Transverse colon (tissue), 4 donors: ENCODE measurements around the gene ALK. TPM values are rescaled to one million over a fixed set of nuclear protein-coding genes. Genes with fewer than 3 reads are reported as not detected.

Experiments used
- DNase-seq: peaks from one replicate; pipeline ENCODE4 v3.0.0-alpha.2; 2019
- H3K27ac ChIP-seq, 4 donors: fragments of 200-600 bp; sonication (generic); 2 replicates each; pipeline ENCODE4 v1.5.1; 2016 to 2018; ENCODE audit warnings: inconsistent platforms in 4 of 4
- H3K27me3 ChIP-seq: fragments of 200-600 bp; sonication (generic); 2 replicates; pipeline ENCODE4 v1.5.1; 2017; ENCODE audit warnings: inconsistent platforms
- H3K36me3 ChIP-seq, 4 donors: fragments of 200-600 bp; sonication (generic); 2 replicates each; pipeline ENCODE4 v1.5.1; 2017 to 2019; ENCODE audit warnings: inconsistent platforms in 4 of 4
- H3K4me1 ChIP-seq, 4 donors: fragments of 200-600 bp; sonication (generic); 2 replicates each; pipeline ENCODE4 v1.5.1; 2017 to 2020; ENCODE audit warnings: inconsistent platforms in 4 of 4
- H3K4me3 ChIP-seq, 4 donors: fragments of 200-600 bp; sonication (generic); 1 replicate in 1 of 4; 2 replicates in 3 of 4; pipeline versions ENCODE4 v1.5.1 to v1.6.1; 2017 to 2019; ENCODE audit warnings: inconsistent platforms in 4 of 4
- H3K9me3 ChIP-seq, 2 donors: fragments of 200-600 bp; sonication (generic); 2 replicates each; pipeline ENCODE4 v1.5.1; 2017 to 2019; ENCODE audit warnings: inconsistent platforms in 2 of 2
- EP300 ChIP-seq: sonication (generic); formaldehyde crosslinking; IDR thresholded peaks from one replicate; pipeline ENCODE4 v1.6.1; 2017; ENCODE audit warnings: antibody characterized with exemption, low read depth
- POLR2A ChIP-seq: fragments of 450-650 bp; IDR thresholded peaks from one replicate; pipeline ENCODE4 v1.6.1; 2016; ENCODE audit warnings: antibody characterized with exemption, mild to moderate bottlenecking, moderate library complexity
- POLR2AphosphoS5 ChIP-seq, 3 donors: sonication (generic); formaldehyde crosslinking; IDR thresholded peaks; one replicate each; pipeline ENCODE4 v1.6.1; 2016; ENCODE audit warnings: antibody characterized with exemption in 3 of 3
- WGBS, 2 donors: methylation state at CpG; one replicate each; pipeline ENCODE4 v1.1.5; 2018; ENCODE audit warnings: low coverage in 1 of 2; 5-methylcytosine and 5-hydroxymethylcytosine counted together
- in situ Hi-C, 4 donors: fragments of 200-750 bp; cut with MboI; loops; one replicate each; pipeline versions ENCODE4 v1.15.0 to v1.15.1; 2017; ENCODE audit warnings: low sequenced_read_pairs in 3 of 4, low pct_ligation_motif_present in 1 of 4, low pct_unique_long_range_greater_than_20kb in 1 of 4
- intact Hi-C: fragments of 100-400 bp; cut with DNase I; formaldehyde crosslinking; loops from one replicate; pipeline ENCODE4 v1.15.1; 2023; ENCODE audit warnings: low total_unique reads
- total RNA-seq, 4 donors: library from RNA; depleted of rRNA; stranded (reverse); fragments of >200 nt; gene quantifications; one replicate each; pipeline ENCODE4 v1.1.0, GENCODE V29; 2016
- TF ChIP-seq, protein P1 (sequence below), 5 experiments: fragments of 200-600 bp in 3 of 5; fragments of 450-650 bp in 2 of 5; sonication (generic) in 3 of 5; IDR thresholded peaks; 1 replicate in 2 of 5; 2 replicates in 3 of 5; pipeline ENCODE4 v1.5.1; 2016 to 2017; ENCODE audit warnings: antibody characterized with exemption in 5 of 5, inconsistent platforms in 3 of 5, mild to moderate bottlenecking in 2 of 5, moderate library complexity in 1 of 5

Gene ALK
- total RNA-seq, 4 donors from 2014 or later, result 0.32 to 0.82 TPM; not detected in 2

DNA sequence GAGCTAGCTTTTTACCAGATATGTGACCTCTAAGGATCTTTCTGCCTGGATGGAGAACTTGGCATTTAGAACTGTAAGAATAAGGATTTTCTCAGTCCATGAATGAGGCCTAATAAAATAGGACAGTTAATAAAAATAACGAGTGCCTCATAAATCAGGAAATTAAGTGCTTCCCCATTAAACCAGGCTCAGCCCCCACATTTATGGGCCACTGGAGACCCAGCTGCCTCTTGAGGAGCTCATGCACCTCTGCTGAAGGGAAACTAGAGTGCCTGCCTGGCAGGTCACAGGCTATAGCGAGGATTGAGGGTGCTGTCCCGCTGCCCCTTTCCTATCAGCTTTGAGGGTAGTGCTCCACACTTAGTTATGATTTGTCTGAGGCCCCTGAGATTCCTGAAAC is 158.0 kb downstream of the ALK start:
- H3K9me3 ChIP-seq, result no peaks in the 10 kb centered on the region
- no peaks in the 10 kb centered on the region for H3K36me3 ChIP-seq
- TF ChIP-seq POLR2A (no peak), EP300 (no peak), POLR2AphosphoS5 (IDR thresholded peaks at IDR 0.05) (no peak)
- TF ChIP-seq, protein P1, sequence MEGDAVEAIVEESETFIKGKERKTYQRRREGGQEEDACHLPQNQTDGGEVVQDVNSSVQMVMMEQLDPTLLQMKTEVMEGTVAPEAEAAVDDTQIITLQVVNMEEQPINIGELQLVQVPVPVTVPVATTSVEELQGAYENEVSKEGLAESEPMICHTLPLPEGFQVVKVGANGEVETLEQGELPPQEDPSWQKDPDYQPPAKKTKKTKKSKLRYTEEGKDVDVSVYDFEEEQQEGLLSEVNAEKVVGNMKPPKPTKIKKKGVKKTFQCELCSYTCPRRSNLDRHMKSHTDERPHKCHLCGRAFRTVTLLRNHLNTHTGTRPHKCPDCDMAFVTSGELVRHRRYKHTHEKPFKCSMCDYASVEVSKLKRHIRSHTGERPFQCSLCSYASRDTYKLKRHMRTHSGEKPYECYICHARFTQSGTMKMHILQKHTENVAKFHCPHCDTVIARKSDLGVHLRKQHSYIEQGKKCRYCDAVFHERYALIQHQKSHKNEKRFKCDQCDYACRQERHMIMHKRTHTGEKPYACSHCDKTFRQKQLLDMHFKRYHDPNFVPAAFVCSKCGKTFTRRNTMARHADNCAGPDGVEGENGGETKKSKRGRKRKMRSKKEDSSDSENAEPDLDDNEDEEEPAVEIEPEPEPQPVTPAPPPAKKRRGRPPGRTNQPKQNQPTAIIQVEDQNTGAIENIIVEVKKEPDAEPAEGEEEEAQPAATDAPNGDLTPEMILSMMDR (IDR thresholded peaks at IDR 0.05), result no peak
- in situ Hi-C loops, result no loop called here
- WGBS, 2 donors, result 36 to 63% methylated on average over 1 to 3 of the region's 3 CpGs
- intact Hi-C loops, result no loop called here
- H3K27me3 ChIP-seq, result no peaks in the 10 kb centered on the region
- H3K4me1 ChIP-seq, result no peaks in the 10 kb centered on the region
- no peak overlapping the region for H3K27ac ChIP-seq
- H3K4me3 ChIP-seq, result no peak overlapping the region
- no peak for DNase-seq

DNA sequence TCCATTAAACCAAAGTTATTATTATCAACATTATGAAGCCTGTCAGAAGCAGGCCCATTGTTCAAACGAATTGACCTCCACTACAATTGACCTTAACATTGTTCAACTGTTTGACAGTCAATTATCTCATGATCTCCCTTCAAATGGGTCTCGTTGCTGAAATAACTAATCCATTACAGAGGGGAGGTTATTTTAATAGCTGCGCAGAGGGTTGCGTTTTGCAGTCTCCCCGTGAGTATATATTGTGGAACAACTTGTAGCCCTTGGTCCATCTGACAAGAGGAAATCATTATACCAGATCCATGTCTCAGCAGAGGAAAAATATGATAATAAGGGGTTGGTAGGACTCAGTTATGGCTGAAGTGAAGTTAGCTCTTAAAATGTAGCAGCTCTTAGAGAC is 159.1 kb downstream of the ALK start:
- no peaks in the 10 kb centered on the region for H3K4me1 ChIP-seq
- no peak for DNase-seq
- H3K27me3 ChIP-seq, result no peaks in the 10 kb centered on the region
- intact Hi-C loops, result no loop called here
- H3K36me3 ChIP-seq, result no peaks in the 10 kb centered on the region
- no peak overlapping the region for H3K4me3 ChIP-seq
- no peaks in the 10 kb centered on the region for H3K9me3 ChIP-seq
- TF ChIP-seq EP300 (no peak), POLR2A (no peak), POLR2AphosphoS5 (IDR thresholded peaks at IDR 0.05) (no peak)
- TF ChIP-seq, protein P1 (IDR thresholded peaks at IDR 0.05), result no peak
- no peak overlapping the region for H3K27ac ChIP-seq
- in situ Hi-C loops, result no loop called here
- WGBS, 2 donors, result 50 to 73% methylated on average over 1 to 5 of the region's 5 CpGs

DNA sequence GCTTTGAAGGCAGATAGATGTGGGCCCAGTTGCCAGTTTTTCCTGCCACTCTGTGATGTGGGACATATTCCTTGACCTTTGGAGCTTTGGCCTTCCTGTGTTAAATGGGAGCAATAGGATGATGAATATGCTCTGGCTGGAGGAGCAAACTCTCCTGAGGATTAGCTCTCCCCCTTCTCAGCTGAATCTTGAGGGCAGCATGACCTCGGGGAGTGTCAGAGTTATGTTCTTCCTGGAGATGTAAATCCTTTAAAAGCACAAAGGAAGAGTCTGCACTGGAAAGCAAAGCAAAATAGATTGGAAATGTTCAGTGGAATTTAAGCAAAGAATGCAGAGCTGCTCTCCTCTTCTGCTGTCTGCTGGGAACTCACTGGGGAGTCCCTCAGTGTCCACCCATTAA is 160.1 kb downstream of the ALK start:
- intact Hi-C loops, result no loop called here
- no peaks in the 10 kb centered on the region for H3K4me1 ChIP-seq
- no peaks in the 10 kb centered on the region for H3K27me3 ChIP-seq
- H3K4me3 ChIP-seq, result no peak overlapping the region
- in situ Hi-C loops, result no loop called here
- WGBS, 2 donors, result 33% methylated on average over 1 of the region's 1 CpG; no CpG with 5 or more reads in 1 of the 2 donors
- H3K27ac ChIP-seq, result no peak overlapping the region
- no peak for DNase-seq
- no peaks in the 10 kb centered on the region for H3K36me3 ChIP-seq
- TF ChIP-seq, protein P1 (IDR thresholded peaks at IDR 0.05), result no peak
- no peak for TF ChIP-seq POLR2AphosphoS5 (IDR thresholded peaks at IDR 0.05)
- TF ChIP-seq POLR2A, result no peak
- no peak for TF ChIP-seq EP300
- H3K9me3 ChIP-seq, result no peaks in the 10 kb centered on the region

DNA sequence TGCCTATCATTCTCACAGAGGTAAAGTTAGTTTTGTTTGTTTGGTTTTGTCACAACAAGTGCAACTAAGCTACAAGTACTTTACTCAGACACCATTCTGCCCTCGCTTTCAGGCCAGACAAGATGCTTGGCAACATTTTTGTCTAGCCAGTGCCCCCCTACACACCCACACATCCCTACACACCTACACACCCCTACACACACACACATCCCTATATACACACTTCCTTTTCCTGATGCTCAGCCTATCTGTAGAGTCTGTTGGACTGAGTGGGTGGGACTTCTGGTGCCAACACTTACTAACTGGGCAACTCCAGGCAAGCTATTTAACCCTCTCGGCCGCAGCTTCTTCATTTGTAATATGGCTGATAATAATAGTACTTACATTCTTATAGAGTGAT is 161.4 kb downstream of the ALK start:
- intact Hi-C loops, result no loop called here

More for the DNA sequence above, 161.4 kb downstream of the ALK start:
- Histone ChIP-seq H3K4me3 (no peak overlapping the region), H3K36me3 (no peaks in the 10 kb centered on the region), H3K27me3 (no peaks in the 10 kb centered on the region), H3K27ac (no peak overlapping the region), H3K9me3 (no peaks in the 10 kb centered on the region), H3K4me1 (no peaks in the 10 kb centered on the region)
- in situ Hi-C loops, result no loop called here
- TF ChIP-seq, protein P1 (IDR thresholded peaks at IDR 0.05), result no peak
- TF ChIP-seq EP300, result no peak
- TF ChIP-seq POLR2A, result no peak
- TF ChIP-seq POLR2AphosphoS5 (IDR thresholded peaks at IDR 0.05), result no peak
- WGBS, 2 donors, result 84 to 87% methylated on average over 3 of the region's 3 CpGs
- DNase-seq, result no peak
